HepG2 (cell line): ENCODE measurements around the gene ANXA2. TPM values are rescaled to one million over a fixed set of nuclear protein-coding genes. Genes with fewer than 3 reads are reported as not detected.

Source experiments
- AGO2 ChIP-seq: fragments of 200-400 bp; formaldehyde crosslinking; optimal IDR thresholded peaks from 2 replicates; pipeline ENCODE3; 2017; ENCODE audit warnings: mild to moderate bottlenecking, low read depth, low read length, moderate library complexity
- ATF1 ChIP-seq: IDR thresholded peaks from 2 replicates; pipeline ENCODE4 v1.6.1; 2016; ENCODE audit warnings: mild to moderate bottlenecking, control low read depth
- CAMTA2 ChIP-seq: sonication (generic); formaldehyde crosslinking; IDR thresholded peaks from 2 replicates; pipeline ENCODE4 v1.4.0; 2020; ENCODE audit warnings: mild to moderate bottlenecking, missing genetic modification reagents, borderline replicate concordance
- CEBPB ChIP-seq: IDR thresholded peaks from 2 replicates; pipeline ENCODE4 v1.6.1; 2011; ENCODE audit warnings: low read depth, low read length, improper control_type of control experiment, borderline replicate concordance
- DNMT1 ChIP-seq: sonication (generic); formaldehyde crosslinking; IDR thresholded peaks from 2 replicates; pipeline ENCODE4 v1.5.1; 2020; ENCODE audit warnings: mild to moderate bottlenecking, missing genetic modification reagents
- FOXK2 ChIP-seq: fragments of 450-650 bp; IDR thresholded peaks from 2 replicates; pipeline ENCODE4 v1.6.1; 2016
- HMG20A ChIP-seq: IDR thresholded peaks from 2 replicates; pipeline ENCODE4 v1.6.1; 2016; ENCODE audit warnings: borderline replicate concordance
- KAT8 ChIP-seq: IDR thresholded peaks from 2 replicates; pipeline ENCODE4 v1.6.1; 2016; ENCODE audit warnings: missing genetic modification reagents, missing compliant biosample characterization
- KDM6A ChIP-seq: IDR thresholded peaks from 2 replicates; pipeline ENCODE4 v1.6.1; 2016; ENCODE audit warnings: low read depth
- KLF13 ChIP-seq: sonication (generic); formaldehyde crosslinking; IDR thresholded peaks from 2 replicates; pipeline ENCODE4 v1.4.0; 2020; ENCODE audit warnings: mild to moderate bottlenecking, missing genetic modification reagents
- MYC ChIP-seq: sonication (generic); formaldehyde crosslinking; IDR thresholded peaks from 2 replicates; pipeline ENCODE4 v1.9.0; 2021; ENCODE audit warnings: missing genetic modification reagents, borderline replicate concordance
- PAX8 ChIP-seq: sonication (generic); formaldehyde crosslinking; IDR thresholded peaks from 2 replicates; pipeline ENCODE4 v1.8.0; 2022; ENCODE audit warnings: mild to moderate bottlenecking, missing genetic modification reagents, borderline replicate concordance
- SMARCE1 ChIP-seq: fragments of 450-650 bp; IDR thresholded peaks from 2 replicates; pipeline ENCODE4 v1.6.1; 2017; ENCODE audit warnings: borderline replicate concordance
- SOX6 ChIP-seq, 2 experiments: fragments of 450-650 bp in 1 of 2; sonication (generic) in 1 of 2; formaldehyde crosslinking in 1 of 2; IDR thresholded peaks; 2 replicates each; pipeline versions ENCODE4 v1.4.0 to v1.6.1; 2017 to 2020; ENCODE audit warnings: antibody characterized with exemption in 1 of 2, mild to moderate bottlenecking in 1 of 2, missing genetic modification reagents in 1 of 2
- TSC22D2 ChIP-seq: sonication (generic); formaldehyde crosslinking; IDR thresholded peaks from 2 replicates; pipeline ENCODE4 v1.5.1; 2020; ENCODE audit warnings: missing genetic modification reagents, mild to moderate bottlenecking, borderline replicate concordance
- ZKSCAN8 ChIP-seq: IDR thresholded peaks from 2 replicates; pipeline ENCODE4 v1.6.1; 2016; ENCODE audit warnings: borderline replicate concordance, missing genetic modification reagents, missing compliant biosample characterization
- ZNF331 ChIP-seq: sonication (generic); formaldehyde crosslinking; IDR thresholded peaks from 2 replicates; pipeline ENCODE4 v1.4.0; 2020; ENCODE audit warnings: missing genetic modification reagents
- ZNF543 ChIP-seq: sonication (generic); formaldehyde crosslinking; IDR thresholded peaks from 2 replicates; pipeline ENCODE4 v1.4.0; 2020; ENCODE audit warnings: mild to moderate bottlenecking, missing genetic modification reagents
- ZNF644 ChIP-seq: IDR thresholded peaks from 2 replicates; pipeline ENCODE4 v1.6.1; 2016; ENCODE audit warnings: low read depth
- ZNF746 ChIP-seq: sonication (generic); formaldehyde crosslinking; IDR thresholded peaks from 2 replicates; pipeline ENCODE4 v1.8.0; 2022; ENCODE audit warnings: mild to moderate bottlenecking, missing genetic modification reagents
- ZSCAN29 ChIP-seq: sonication (generic); formaldehyde crosslinking; conservative IDR thresholded peaks from 2 replicates; pipeline ENCODE4 v1.4.0; 2020; ENCODE audit warnings: mild to moderate bottlenecking, missing genetic modification reagents
- polyA plus RNA-seq, 8 experiments: library from polyadenylated mRNA; depleted of rRNA in 3 of 8; stranded (reverse) in 7 of 8; unstranded in 1 of 8; fragments of >200 nt; fragmentation: Illumina TruSeq in 4 of 8; extraction: Trizol in 4 of 8; gene quantifications; 2 replicates each; pipeline versions ENCODE4 v1.2.1 to v1.2.3, GENCODE V29; 2011 to 2016; ENCODE audit warnings: low read depth in 4 of 8, missing spikeins in 1 of 8, mixed read lengths in 1 of 8; ENCODE audit not compliant: insufficient read depth in 1 of 8
- total RNA-seq, 5 experiments: library from RNA; depleted of rRNA; stranded (reverse); fragments of >200 nt; fragmentation: Illumina TruSeq; extraction: Trizol; gene quantifications; 2 replicates each; pipeline ENCODE4 v1.2.3, GENCODE V29; 2016; ENCODE audit warnings: low read depth in 1 of 5
- TF ChIP-seq, protein P1 (sequence below): sonication (generic); formaldehyde crosslinking; IDR thresholded peaks from 2 replicates; pipeline ENCODE4 v1.4.0; 2020; ENCODE audit warnings: low read depth, missing genetic modification reagents
- TF ChIP-seq, protein P2 (sequence below): sonication (generic); formaldehyde crosslinking; IDR thresholded peaks from 2 replicates; pipeline ENCODE4 v1.4.0; 2020; ENCODE audit warnings: mild to moderate bottlenecking, missing genetic modification reagents

ANXA2 gene
- total and polyA plus RNA-seq, 2 of the 13 experiments (the other 11 are each of a cell fraction or from before 2014, with no cell fraction given): 196 to 613 TPM

DNA sequence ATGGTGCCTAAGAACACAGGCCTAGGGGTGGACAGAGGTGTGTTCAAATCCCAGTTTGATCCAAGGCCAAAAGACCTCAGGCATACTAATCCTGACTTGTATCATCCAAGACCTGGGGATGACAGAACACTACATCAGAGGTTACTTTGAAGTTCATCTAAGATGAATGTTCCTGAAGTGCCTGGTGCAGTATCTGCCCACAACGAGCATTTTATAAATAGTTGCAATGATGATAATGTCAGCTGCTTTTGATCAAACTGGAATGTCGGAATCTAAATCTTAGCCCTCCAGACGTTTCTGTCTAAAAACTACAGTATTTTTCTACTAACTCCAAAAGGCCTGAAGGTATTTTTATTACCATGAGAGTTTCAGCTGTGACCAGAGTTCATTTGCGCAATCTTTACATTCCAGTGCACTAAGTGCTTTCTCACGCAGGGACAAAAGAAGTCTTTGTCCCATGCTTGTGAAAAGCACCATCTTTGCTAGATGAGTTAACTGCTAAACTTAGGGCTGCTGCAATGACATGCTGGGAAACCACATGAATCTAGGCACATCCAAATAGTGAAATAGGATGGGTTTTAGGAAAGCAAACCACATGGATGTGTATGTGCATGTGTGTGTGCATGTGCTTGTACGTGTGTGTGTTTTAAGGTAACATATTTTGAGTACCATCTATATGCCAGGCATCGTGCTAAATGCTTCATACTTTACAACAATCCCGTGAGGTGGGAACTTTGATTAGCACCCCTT is 18.1 kb downstream of the ANXA2 start (continued):
- TF ChIP-seq, protein P1, sequence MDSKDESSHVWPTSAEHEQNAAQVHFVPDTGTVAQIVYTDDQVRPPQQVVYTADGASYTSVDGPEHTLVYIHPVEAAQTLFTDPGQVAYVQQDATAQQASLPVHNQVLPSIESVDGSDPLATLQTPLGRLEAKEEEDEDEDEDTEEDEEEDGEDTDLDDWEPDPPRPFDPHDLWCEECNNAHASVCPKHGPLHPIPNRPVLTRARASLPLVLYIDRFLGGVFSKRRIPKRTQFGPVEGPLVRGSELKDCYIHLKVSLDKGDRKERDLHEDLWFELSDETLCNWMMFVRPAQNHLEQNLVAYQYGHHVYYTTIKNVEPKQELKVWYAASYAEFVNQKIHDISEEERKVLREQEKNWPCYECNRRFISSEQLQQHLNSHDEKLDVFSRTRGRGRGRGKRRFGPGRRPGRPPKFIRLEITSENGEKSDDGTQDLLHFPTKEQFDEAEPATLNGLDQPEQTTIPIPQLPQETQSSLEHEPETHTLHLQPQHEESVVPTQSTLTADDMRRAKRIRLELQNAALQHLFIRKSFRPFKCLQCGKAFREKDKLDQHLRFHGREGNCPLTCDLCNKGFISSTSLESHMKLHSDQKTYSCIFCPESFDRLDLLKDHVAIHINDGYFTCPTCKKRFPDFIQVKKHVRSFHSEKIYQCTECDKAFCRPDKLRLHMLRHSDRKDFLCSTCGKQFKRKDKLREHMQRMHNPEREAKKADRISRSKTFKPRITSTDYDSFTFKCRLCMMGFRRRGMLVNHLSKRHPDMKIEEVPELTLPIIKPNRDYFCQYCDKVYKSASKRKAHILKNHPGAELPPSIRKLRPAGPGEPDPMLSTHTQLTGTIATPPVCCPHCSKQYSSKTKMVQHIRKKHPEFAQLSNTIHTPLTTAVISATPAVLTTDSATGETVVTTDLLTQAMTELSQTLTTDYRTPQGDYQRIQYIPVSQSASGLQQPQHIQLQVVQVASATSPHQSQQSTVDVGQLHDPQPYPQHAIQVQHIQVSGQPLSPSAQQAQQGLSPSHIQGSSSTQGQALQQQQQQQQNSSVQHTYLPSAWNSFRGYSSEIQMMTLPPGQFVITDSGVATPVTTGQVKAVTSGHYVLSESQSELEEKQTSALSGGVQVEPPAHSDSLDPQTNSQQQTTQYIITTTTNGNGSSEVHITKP (CRISPR knock-in tag): peak; percentile 72; the same call in 1 of the 2 replicates
- no peak for TF ChIP-seq ZNF543 (CRISPR knock-in tag)
- TF ChIP-seq KDM6A (CRISPR knock-in tag): peak; percentile 79; the same call in 1 of the 2 replicates
- TF ChIP-seq, protein P2, sequence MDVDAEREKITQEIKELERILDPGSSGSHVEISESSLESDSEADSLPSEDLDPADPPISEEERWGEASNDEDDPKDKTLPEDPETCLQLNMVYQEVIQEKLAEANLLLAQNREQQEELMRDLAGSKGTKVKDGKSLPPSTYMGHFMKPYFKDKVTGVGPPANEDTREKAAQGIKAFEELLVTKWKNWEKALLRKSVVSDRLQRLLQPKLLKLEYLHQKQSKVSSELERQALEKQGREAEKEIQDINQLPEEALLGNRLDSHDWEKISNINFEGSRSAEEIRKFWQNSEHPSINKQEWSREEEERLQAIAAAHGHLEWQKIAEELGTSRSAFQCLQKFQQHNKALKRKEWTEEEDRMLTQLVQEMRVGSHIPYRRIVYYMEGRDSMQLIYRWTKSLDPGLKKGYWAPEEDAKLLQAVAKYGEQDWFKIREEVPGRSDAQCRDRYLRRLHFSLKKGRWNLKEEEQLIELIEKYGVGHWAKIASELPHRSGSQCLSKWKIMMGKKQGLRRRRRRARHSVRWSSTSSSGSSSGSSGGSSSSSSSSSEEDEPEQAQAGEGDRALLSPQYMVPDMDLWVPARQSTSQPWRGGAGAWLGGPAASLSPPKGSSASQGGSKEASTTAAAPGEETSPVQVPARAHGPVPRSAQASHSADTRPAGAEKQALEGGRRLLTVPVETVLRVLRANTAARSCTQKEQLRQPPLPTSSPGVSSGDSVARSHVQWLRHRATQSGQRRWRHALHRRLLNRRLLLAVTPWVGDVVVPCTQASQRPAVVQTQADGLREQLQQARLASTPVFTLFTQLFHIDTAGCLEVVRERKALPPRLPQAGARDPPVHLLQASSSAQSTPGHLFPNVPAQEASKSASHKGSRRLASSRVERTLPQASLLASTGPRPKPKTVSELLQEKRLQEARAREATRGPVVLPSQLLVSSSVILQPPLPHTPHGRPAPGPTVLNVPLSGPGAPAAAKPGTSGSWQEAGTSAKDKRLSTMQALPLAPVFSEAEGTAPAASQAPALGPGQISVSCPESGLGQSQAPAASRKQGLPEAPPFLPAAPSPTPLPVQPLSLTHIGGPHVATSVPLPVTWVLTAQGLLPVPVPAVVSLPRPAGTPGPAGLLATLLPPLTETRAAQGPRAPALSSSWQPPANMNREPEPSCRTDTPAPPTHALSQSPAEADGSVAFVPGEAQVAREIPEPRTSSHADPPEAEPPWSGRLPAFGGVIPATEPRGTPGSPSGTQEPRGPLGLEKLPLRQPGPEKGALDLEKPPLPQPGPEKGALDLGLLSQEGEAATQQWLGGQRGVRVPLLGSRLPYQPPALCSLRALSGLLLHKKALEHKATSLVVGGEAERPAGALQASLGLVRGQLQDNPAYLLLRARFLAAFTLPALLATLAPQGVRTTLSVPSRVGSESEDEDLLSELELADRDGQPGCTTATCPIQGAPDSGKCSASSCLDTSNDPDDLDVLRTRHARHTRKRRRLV: no peak
- TF ChIP-seq SOX6 (IDR thresholded peaks at IDR 0.05): no peak
- peak; percentile 98 for TF ChIP-seq SOX6 (CRISPR knock-in tag; IDR thresholded peaks at IDR 0.05)
- TF ChIP-seq KLF13 (CRISPR knock-in tag): no peak
- TF ChIP-seq DNMT1 (CRISPR knock-in tag): no peak
- no peak for TF ChIP-seq FOXK2
- TF ChIP-seq ZKSCAN8: peak; percentile 54; the same call in 1 of the 2 replicates
- TF ChIP-seq ZNF331 (CRISPR knock-in tag): peak; percentile 92
- TF ChIP-seq ZSCAN29 (CRISPR knock-in tag): 0 out of 2 replicates have a peak, but pooled peaks have one; percentile 85
- TF ChIP-seq MYC: no peak
- no peak for TF ChIP-seq ZNF746 (CRISPR knock-in tag)
- TF ChIP-seq TSC22D2 (CRISPR knock-in tag): no peak
- TF ChIP-seq PAX8 (CRISPR knock-in tag): no peak
- no peak for TF ChIP-seq CAMTA2 (CRISPR knock-in tag)
- no peak for TF ChIP-seq AGO2
- peak; percentile 58 for TF ChIP-seq KAT8
- peak; percentile 72; the same call in 1 of the 2 replicates for TF ChIP-seq ATF1
- TF ChIP-seq ZNF644 (CRISPR knock-in tag): peak; percentile 95
- TF ChIP-seq HMG20A (CRISPR knock-in tag): peak; percentile 96
- TF ChIP-seq CEBPB: peak; percentile 99
- no peak for TF ChIP-seq SMARCE1
